Neural cell (in vitro differentiated cells): ENCODE data around the gene SP5.

Source experiments
- CTCF ChIP-seq: fragments of 450-650 bp; IDR thresholded peaks from 2 replicates; pipeline ENCODE4 v1.5.1; 2014; ENCODE audit warnings: antibody characterized with exemption, mild to moderate bottlenecking, moderate library complexity; ENCODE audit not compliant: poor library complexity, severe bottlenecking
- EZH2 ChIP-seq: fragments of 200-600, 300-800 bp; shearing (Covaris generic), sonication (generic); IDR thresholded peaks from 2 replicates; pipeline ENCODE4 v1.6.1; 2014; ENCODE audit warnings: antibody characterized with exemption, low read length, borderline replicate concordance, mild to moderate bottlenecking; ENCODE audit not compliant: insufficient read depth, poor library complexity, severe bottlenecking
- SMC3 ChIP-seq: fragments of 450-650 bp; conservative IDR thresholded peaks from 2 replicates; pipeline ENCODE4 v1.6.1; 2014; ENCODE audit warnings: antibody characterized with exemption, mild to moderate bottlenecking, moderate library complexity; ENCODE audit not compliant: poor library complexity
- TAF1 ChIP-seq: IDR thresholded peaks from 2 replicates; pipeline ENCODE4 v1.6.1; 2012; ENCODE audit warnings: low read depth

GRCh38 chr2:170715932-170716777 lies 1.0 kb downstream of the SP5 start:
- TF ChIP-seq EZH2 (no peak), CTCF (no peak), TAF1 (no peak), SMC3 (no peak)
